HepG2 (cell line): ENCODE results near the gene GPR12. TPM values are rescaled to one million over a fixed set of nuclear protein-coding genes. Genes with fewer than 3 reads are reported as not detected.

Experiments used
- KDM1A ChIP-seq: IDR thresholded peaks from 2 replicates; pipeline ENCODE4 v1.6.1; 2016; ENCODE audit warnings: missing compliant biosample characterization
- ZBTB40 ChIP-seq, 2 experiments: fragments of 450-650 bp in 1 of 2; sonication (generic) in 1 of 2; formaldehyde crosslinking in 1 of 2; IDR thresholded peaks; 2 replicates each; pipeline versions ENCODE4 v1.6.1 to v1.8.0; 2016 to 2022; ENCODE audit warnings: antibody characterized with exemption in 1 of 2, mild to moderate bottlenecking in 1 of 2, missing genetic modification reagents in 1 of 2
- ZUFSP ChIP-seq: sonication (generic); formaldehyde crosslinking; IDR thresholded peaks from 2 replicates; pipeline ENCODE4 v1.9.0; 2021; ENCODE audit warnings: missing genetic modification reagents, mild to moderate bottlenecking, borderline replicate concordance
- polyA plus RNA-seq, 8 experiments: library from polyadenylated mRNA; depleted of rRNA in 3 of 8; stranded (reverse) in 7 of 8; unstranded in 1 of 8; fragments of >200 nt; fragmentation: Illumina TruSeq in 4 of 8; extraction: Trizol in 4 of 8; gene quantifications; 2 replicates each; pipeline versions ENCODE4 v1.2.1 to v1.2.3, GENCODE V29; 2011 to 2016; ENCODE audit warnings: low read depth in 4 of 8, missing spikeins in 1 of 8, mixed read lengths in 1 of 8; ENCODE audit not compliant: insufficient read depth in 1 of 8
- total RNA-seq, 5 experiments: library from RNA; depleted of rRNA; stranded (reverse); fragments of >200 nt; fragmentation: Illumina TruSeq; extraction: Trizol; gene quantifications; 2 replicates each; pipeline ENCODE4 v1.2.3, GENCODE V29; 2016; ENCODE audit warnings: low read depth in 1 of 5

GPR12 gene
- total and polyA plus RNA-seq, 2 of the 13 experiments (the other 11 are each of a cell fraction or from before 2014, with no cell fraction given): not detected

GRCh38 chr13:26742691-26743358 is 17.8 kb downstream of the GPR12 start (continued):
- TF ChIP-seq ZBTB40 (IDR thresholded peaks at IDR 0.05) (no peak), ZBTB40 (CRISPR knock-in tag; IDR thresholded peaks at IDR 0.05) (no peak), KDM1A (CRISPR knock-in tag) (no peak), ZUFSP (CRISPR knock-in tag) (no peak)
